Heart left ventricle (tissue), 13 donors: ENCODE results near the gene SNX30.
A peak's percentile ranks its signal among the peaks of the same experiment; 100 is the strongest.

ENCODE experiments used
- CTCF ChIP-seq, 12 donors: fragments of 200-600 bp; sonication (generic) in 4 of 12; IDR thresholded peaks; one replicate each; pipeline versions ENCODE4 v1.5.0 to v1.8.0; 2018 to 2022; ENCODE audit warnings: antibody characterized with exemption in 12 of 12, mild to moderate bottlenecking in 5 of 12
- POLR2A ChIP-seq, 2 donors: fragments of 450-650 bp; IDR thresholded peaks; one replicate each; pipeline ENCODE4 v1.6.1; 2017; ENCODE audit warnings: antibody characterized with exemption in 2 of 2, mild to moderate bottlenecking in 2 of 2, moderate library complexity in 2 of 2
- donor health status: ischemic (EF 13 %, LVEDD 7.1; RV severe dilation, severe dysfunction).
- donor health status: DM: no; HTN: yes; CAD: no.
- donor health status: DM: no; HTN: no; CAD: no.
- donor health status: ischemic (EF 25% LVEDD 6.9; RV normal size, moderate dysfunction).
- donor health status: ischemic (EF 25% LVEDD 5.7; RV mildly dilated, moderate dysfunction).
- donor health status: ischemic (EF 35%, LVEDD 5.7; RV mildly dilated, moderate dysfunction).
- donor health status: nonischemic (EF 11% LVEDD 7.7; RV severe dilation, severe dysfunction).
- donor health status: DM: yes; HTN: yes; CAD: no.
- donor health status: PGD.
- donor health status: ischemic (EF 29% LVEDD 5.4; RV normal size, mild dysfunction).
- donor health status: nonischemic (EF 23%, LVEDD 6.1; RV moderate dilation, normal function).

- TF ChIP-seq CTCF (IDR thresholded peaks at IDR 0.05) (peak in 2 of 12 donors; percentile 11 to 24), POLR2A (IDR thresholded peaks at IDR 0.05) (no peak)
Observed at GRCh38 chr9:112887381-112887780, 136.8 kb downstream of the SNX30 start.
